ENCODE results near the gene KLK1.

- TF ChIP-seq CTCF (IDR thresholded peaks at IDR 0.05) (no peak), POLR2A (IDR thresholded peaks at IDR 0.05) (no peak)
Measured at GRCh38 chr19:50854636-50855410, 31.2 kb upstream of the KLK1 start, which contains the start of gene KLK3.

All from right lobe of liver (tissue), 4 donors.